Right atrium auricular region (tissue), 2 donors: ENCODE results near the gene TAS2R43. TPM values are rescaled to one million over a fixed set of nuclear protein-coding genes. Genes with fewer than 3 reads are reported as not detected.

Source experiments
- DNase-seq: peaks from one replicate; pipeline ENCODE4 v3.0.0-alpha.2; 2019; ENCODE audit warnings: low spot score
- H3K27ac ChIP-seq, 2 donors: fragments of 200-600 bp; sonication (generic); 1 replicate in 1 of 2; 2 replicates in 1 of 2; pipeline ENCODE4 v1.5.1; 2016 to 2019
- H3K27me3 ChIP-seq, 2 donors: fragments of 200-600 bp; sonication (generic); one replicate each; pipeline versions ENCODE4 v1.5.1 to v1.6.0; 2017 to 2019
- H3K36me3 ChIP-seq: fragments of 200-600 bp; sonication (generic); one replicate; pipeline ENCODE4 v1.5.1; 2016
- H3K4me1 ChIP-seq, 2 donors: fragments of 200-600 bp; sonication (generic); one replicate each; pipeline versions ENCODE4 v1.5.1 to v1.6.0; 2017 to 2019
- H3K4me3 ChIP-seq, 2 donors: fragments of 200-600 bp; sonication (generic); 1 replicate in 1 of 2; 2 replicates in 1 of 2; pipeline ENCODE4 v1.5.1; 2017 to 2019; ENCODE audit warnings: mild to moderate bottlenecking in 1 of 2, moderate library complexity in 1 of 2
- H3K9me3 ChIP-seq, 2 donors: fragments of 200-600 bp; sonication (generic); one replicate each; pipeline ENCODE4 v1.5.1; 2019
- CTCF ChIP-seq, 2 donors: fragments of 200-600 bp; sonication (generic); IDR thresholded peaks; one replicate each; pipeline ENCODE4 v1.5.1; 2019; ENCODE audit warnings: antibody characterized with exemption in 2 of 2
- total RNA-seq, 2 donors: library from RNA; depleted of rRNA; stranded (reverse); fragments of >200 nt; gene quantifications; one replicate each; pipeline ENCODE4 v1.1.0, GENCODE V29; 2016

TAS2R43 gene
- total RNA-seq, 2 donors from 2014 or later, result 0.35 to 2.0 TPM

DNA sequence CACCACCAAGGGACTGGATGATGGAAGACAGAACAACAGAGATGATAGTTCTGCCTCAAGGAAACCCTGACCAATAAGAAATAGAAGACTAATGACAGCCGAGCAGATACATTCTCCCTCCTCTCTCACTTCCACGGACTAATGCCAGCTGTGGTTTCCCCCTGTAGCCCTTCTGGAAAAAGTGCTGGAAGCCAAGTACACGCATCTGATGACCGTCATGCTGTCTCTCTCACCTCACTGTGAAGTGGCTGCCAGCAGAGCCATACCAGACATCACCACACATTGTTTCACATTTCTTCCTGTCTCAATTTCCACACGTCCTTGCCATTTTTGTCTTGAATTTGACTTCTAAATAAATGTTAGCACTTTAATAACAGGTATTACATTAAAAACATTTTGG, 2.9 kb downstream of the TAS2R43 start:
- Histone ChIP-seq H3K27ac (peak overlapping the region in 1 of 2 donors; percentile 31), H3K36me3 (no peaks in the 10 kb centered on the region), H3K9me3 (no peaks in the 10 kb centered on the region), H3K4me3 (no peak overlapping the region), H3K4me1 (no peaks in the 10 kb centered on the region), H3K27me3 (no peaks in the 10 kb centered on the region)
- no peak for DNase-seq
- no peak for TF ChIP-seq CTCF (IDR thresholded peaks at IDR 0.05)

DNA sequence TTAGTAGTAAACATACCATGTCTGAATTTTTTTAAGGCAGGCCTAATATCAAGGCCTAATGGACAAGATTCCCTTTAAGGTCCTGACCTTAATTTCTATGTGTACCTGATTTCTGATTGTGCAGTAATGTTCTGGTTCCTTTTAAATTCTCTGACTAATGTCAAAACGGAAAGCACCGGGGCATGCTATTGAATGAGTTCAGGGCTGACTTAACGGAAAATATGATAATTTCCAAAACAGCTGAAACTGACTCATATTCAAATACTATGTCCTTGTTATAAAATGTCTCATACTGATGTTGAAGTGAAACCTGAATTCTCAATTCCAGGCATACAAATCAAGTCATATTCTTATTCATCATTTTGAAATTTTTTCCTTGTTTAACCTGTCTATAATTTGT, 6.7 kb downstream of the TAS2R43 start:
- Histone ChIP-seq H3K27me3 (no peaks in the 10 kb centered on the region), H3K9me3 (peaks cover 0 to 10% of the 10 kb centered on the region in 2 donors), H3K27ac (no peak overlapping the region), H3K4me1 (no peaks in the 10 kb centered on the region), H3K36me3 (no peaks in the 10 kb centered on the region), H3K4me3 (no peak overlapping the region)
- DNase-seq, result no peak
- no peak for TF ChIP-seq CTCF (IDR thresholded peaks at IDR 0.05)

DNA sequence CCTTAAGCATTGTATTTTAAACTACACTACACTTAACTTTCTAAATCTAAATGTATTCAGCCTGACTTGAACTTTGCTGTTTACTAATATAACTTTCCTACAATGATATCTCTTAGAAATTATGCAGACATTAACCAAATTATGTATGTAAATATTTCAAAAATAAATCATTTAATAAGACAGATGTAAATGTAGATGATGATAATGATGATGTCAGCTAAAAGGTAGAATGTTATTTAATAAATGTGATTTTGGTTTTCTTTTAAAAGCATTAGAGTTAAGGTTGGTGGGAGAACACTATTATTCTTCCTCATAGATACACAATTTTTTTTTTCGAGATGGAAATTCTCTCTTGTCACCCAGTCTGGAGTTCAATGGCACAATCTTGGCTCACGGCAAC, 10.1 kb downstream of the TAS2R43 start:
- Histone ChIP-seq H3K4me1 (no peaks in the 10 kb centered on the region), H3K4me3 (no peak overlapping the region), H3K9me3 (peaks cover 0 to 11% of the 10 kb centered on the region in 2 donors), H3K27me3 (no peaks in the 10 kb centered on the region), H3K27ac (no peak overlapping the region), H3K36me3 (no peaks in the 10 kb centered on the region)
- no peak for TF ChIP-seq CTCF (IDR thresholded peaks at IDR 0.05)
- DNase-seq, result no peak

- Histone ChIP-seq H3K27ac (no peak overlapping the region), H3K4me1 (no peaks in the 10 kb centered on the region), H3K4me3 (no peak overlapping the region), H3K27me3 (no peaks in the 10 kb centered on the region), H3K36me3 (no peaks in the 10 kb centered on the region), H3K9me3 (peaks cover 0 to 11% of the 10 kb centered on the region in 2 donors)
- no peak for TF ChIP-seq CTCF (IDR thresholded peaks at IDR 0.05)
- DNase-seq, result no peak
Measured at GRCh38 chr12:11078246-11078645, 13.9 kb downstream of the TAS2R43 start.

- no peak for DNase-seq
- H3K4me1 ChIP-seq, result peaks cover 0 to 7% of the 10 kb centered on the region in 2 donors
- no peak for TF ChIP-seq CTCF (IDR thresholded peaks at IDR 0.05)
- no peaks in the 10 kb centered on the region for H3K36me3 ChIP-seq
- H3K9me3 ChIP-seq, result peaks cover 0 to 3% of the 10 kb centered on the region in 2 donors
- no peak overlapping the region for H3K4me3 ChIP-seq
- H3K27ac ChIP-seq, result no peak overlapping the region
- H3K27me3 ChIP-seq, result no peaks in the 10 kb centered on the region
Measured at GRCh38 chr12:11075642-11076041, 16.5 kb downstream of the TAS2R43 start.

GRCh38 chr12:11071414-11071813, 20.7 kb downstream of the TAS2R43 start:
- TF ChIP-seq CTCF (IDR thresholded peaks at IDR 0.05), result no peak
- Histone ChIP-seq H3K27ac (no peak overlapping the region), H3K4me3 (no peak overlapping the region), H3K27me3 (no peaks in the 10 kb centered on the region), H3K9me3 (no peaks in the 10 kb centered on the region), H3K36me3 (no peaks in the 10 kb centered on the region), H3K4me1 (peaks cover 0 to 13% of the 10 kb centered on the region in 2 donors)
- DNase-seq, result no peak
